Duodenal mucosa (tissue), 2 donors: ENCODE measurements around the gene ANGPTL4.
A peak's percentile ranks its signal among the peaks of the same experiment; 100 is the strongest.

Experiments used
- H3K27ac ChIP-seq: one replicate; pipeline ENCODE4 v1.7.0; 2013; ENCODE audit warnings: low read depth, low read length
- H3K27me3 ChIP-seq, 2 donors: one replicate each; pipeline ENCODE4 v1.7.0; 2013; ENCODE audit warnings: low read length in 2 of 2, control low read depth in 1 of 2; ENCODE audit not compliant: insufficient read depth in 2 of 2, control insufficient read depth in 1 of 2
- H3K36me3 ChIP-seq, 2 donors: one replicate each; pipeline ENCODE4 v1.7.0; 2013; ENCODE audit warnings: low read length in 2 of 2, control low read depth in 1 of 2; ENCODE audit not compliant: insufficient read depth in 2 of 2, control insufficient read depth in 1 of 2
- H3K4me1 ChIP-seq, 2 donors: one replicate each; pipeline ENCODE4 v1.7.0; 2013; ENCODE audit warnings: low read length in 2 of 2, control low read depth in 1 of 2; ENCODE audit not compliant: insufficient read depth in 2 of 2, control insufficient read depth in 1 of 2
- H3K4me3 ChIP-seq, 2 donors: one replicate each; pipeline ENCODE4 v1.7.0; 2013; ENCODE audit warnings: low read length in 2 of 2, low read depth in 1 of 2
- H3K9ac ChIP-seq, 2 donors: one replicate each; pipeline ENCODE4 v1.7.0; 2013; ENCODE audit warnings: low read length in 2 of 2, low read depth in 1 of 2
- H3K9me3 ChIP-seq, 2 donors: one replicate each; pipeline ENCODE4 v1.7.0; 2013; ENCODE audit warnings: low read length in 2 of 2, control low read depth in 1 of 2; ENCODE audit not compliant: control insufficient read depth in 1 of 2

ANGPTL4 gene

GRCh38 chr19:8389891-8390616, 26.1 kb downstream of the ANGPTL4 start, which contains the start of gene RAB11B:
TSS of gene RAB11B (plus strand) at chr19:8390360. CDS start at chr19:8390417, 57 bp downstream.
- H3K27ac ChIP-seq, result peak within 1 kb of the TSS; percentile 100
- H3K9me3 ChIP-seq, result no peaks in the 10 kb centered on the region
- H3K4me1 ChIP-seq, result peaks cover 22 to 23% of the 10 kb centered on the region in 2 donors
- H3K36me3 ChIP-seq, result no peaks in the 10 kb centered on the region
- no peaks in the 10 kb centered on the region for H3K27me3 ChIP-seq
- peak within 1 kb of the TSS; percentile 77 to 81 for H3K4me3 ChIP-seq
- peak within 1 kb of the TSS; percentile 88 to 94 for H3K9ac ChIP-seq

GRCh38 chr19:8390617-8390981, 26.6 kb downstream of the ANGPTL4 start:
- Histone ChIP-seq H3K27ac (peak overlapping the region; percentile 100), H3K9ac (peak overlapping the region; percentile 88 to 94), H3K9me3 (no peaks in the 10 kb centered on the region), H3K36me3 (peaks cover 0 to 2% of the 10 kb centered on the region in 2 donors), H3K27me3 (no peaks in the 10 kb centered on the region), H3K4me3 (peak overlapping the region; percentile 74 to 81), H3K4me1 (peaks cover 22 to 23% of the 10 kb centered on the region in 2 donors)

GRCh38 chr19:8391198-8392016, 27.5 kb downstream of the ANGPTL4 start:
- Histone ChIP-seq H3K9me3 (no peaks in the 10 kb centered on the region), H3K36me3 (peaks cover 0 to 4% of the 10 kb centered on the region in 2 donors), H3K27me3 (no peaks in the 10 kb centered on the region), H3K4me3 (peak overlapping the region; percentile 34 to 58), H3K9ac (peak overlapping the region; percentile 51 to 88), H3K27ac (peak overlapping the region; percentile 63), H3K4me1 (peaks cover 22 to 23% of the 10 kb centered on the region in 2 donors)

- H3K27ac ChIP-seq, result peak overlapping the region; percentile 63
- H3K4me1 ChIP-seq, result peaks cover 25 to 26% of the 10 kb centered on the region in 2 donors
Measured at GRCh38 chr19:8392017-8392591, 28.1 kb downstream of the ANGPTL4 start.

GRCh38 chr19:8393192-8393870, 29.4 kb downstream of the ANGPTL4 start:
- peak overlapping the region; percentile 18 for H3K27ac ChIP-seq

More at GRCh38 chr19:8392017-8392591, 28.1 kb downstream of the ANGPTL4 start:
- Histone ChIP-seq H3K36me3 (peaks cover 0 to 4% of the 10 kb centered on the region in 2 donors), H3K27me3 (no peaks in the 10 kb centered on the region), H3K4me3 (peak overlapping the region; percentile 34 to 58), H3K9ac (peak overlapping the region; percentile 51 to 88), H3K9me3 (no peaks in the 10 kb centered on the region)

GRCh38 chr19:8393871-8394250, 29.9 kb downstream of the ANGPTL4 start:
- peaks cover 26 to 31% of the 10 kb centered on the region in 2 donors for H3K4me1 ChIP-seq
- no peak overlapping the region for H3K27ac ChIP-seq
- H3K36me3 ChIP-seq, result peaks cover 0 to 4% of the 10 kb centered on the region in 2 donors
- H3K9me3 ChIP-seq, result no peaks in the 10 kb centered on the region
- H3K4me3 ChIP-seq, result no peak overlapping the region
- no peaks in the 10 kb centered on the region for H3K27me3 ChIP-seq
- no peak overlapping the region for H3K9ac ChIP-seq

More at GRCh38 chr19:8393192-8393870, 29.4 kb downstream of the ANGPTL4 start:
- H3K4me1 ChIP-seq, result peaks cover 26 to 31% of the 10 kb centered on the region in 2 donors
- H3K36me3 ChIP-seq, result peaks cover 0 to 4% of the 10 kb centered on the region in 2 donors
- H3K27me3 ChIP-seq, result no peaks in the 10 kb centered on the region
- no peak overlapping the region for H3K4me3 ChIP-seq
- H3K9me3 ChIP-seq, result no peaks in the 10 kb centered on the region
- no peak overlapping the region for H3K9ac ChIP-seq

- H3K4me1 ChIP-seq, result peaks cover 26 to 31% of the 10 kb centered on the region in 2 donors
- no peak overlapping the region for H3K27ac ChIP-seq
- H3K4me3 ChIP-seq, result no peak overlapping the region
- H3K9ac ChIP-seq, result no peak overlapping the region
- no peaks in the 10 kb centered on the region for H3K9me3 ChIP-seq
- H3K36me3 ChIP-seq, result peaks cover 11 to 16% of the 10 kb centered on the region in 2 donors
- H3K27me3 ChIP-seq, result no peaks in the 10 kb centered on the region
Measured at GRCh38 chr19:8395621-8396082, 31.7 kb downstream of the ANGPTL4 start.

GRCh38 chr19:8396185-8396562, 32.2 kb downstream of the ANGPTL4 start:
- H3K36me3 ChIP-seq, result peaks cover 11 to 16% of the 10 kb centered on the region in 2 donors
- H3K4me3 ChIP-seq, result no peak overlapping the region
- H3K27ac ChIP-seq, result no peak overlapping the region
- peaks cover 22 to 26% of the 10 kb centered on the region in 2 donors for H3K4me1 ChIP-seq
- no peaks in the 10 kb centered on the region for H3K27me3 ChIP-seq
- no peak overlapping the region for H3K9ac ChIP-seq
- no peaks in the 10 kb centered on the region for H3K9me3 ChIP-seq

- peaks cover 11 to 18% of the 10 kb centered on the region in 2 donors for H3K36me3 ChIP-seq
- H3K4me3 ChIP-seq, result no peak overlapping the region
- H3K27me3 ChIP-seq, result no peaks in the 10 kb centered on the region
- H3K4me1 ChIP-seq, result peaks cover 17 to 21% of the 10 kb centered on the region in 2 donors
- no peaks in the 10 kb centered on the region for H3K9me3 ChIP-seq
- H3K9ac ChIP-seq, result no peak overlapping the region
- no peak overlapping the region for H3K27ac ChIP-seq
Measured at GRCh38 chr19:8396563-8397203, 32.7 kb downstream of the ANGPTL4 start.
